OCI-M1 (cell line): ENCODE data around the gene PRUNE2.
"Not testable (repeated sequence)": the region's sequence is repeated elsewhere in the genome, so short reads cannot be mapped to it uniquely, and the experiment has no call there.

Experiments
- DNase-seq: peaks from one replicate; lab custom pipeline; 2025; lab: John Stamatoyannopoulos, UW

The PRUNE2 gene

DNA sequence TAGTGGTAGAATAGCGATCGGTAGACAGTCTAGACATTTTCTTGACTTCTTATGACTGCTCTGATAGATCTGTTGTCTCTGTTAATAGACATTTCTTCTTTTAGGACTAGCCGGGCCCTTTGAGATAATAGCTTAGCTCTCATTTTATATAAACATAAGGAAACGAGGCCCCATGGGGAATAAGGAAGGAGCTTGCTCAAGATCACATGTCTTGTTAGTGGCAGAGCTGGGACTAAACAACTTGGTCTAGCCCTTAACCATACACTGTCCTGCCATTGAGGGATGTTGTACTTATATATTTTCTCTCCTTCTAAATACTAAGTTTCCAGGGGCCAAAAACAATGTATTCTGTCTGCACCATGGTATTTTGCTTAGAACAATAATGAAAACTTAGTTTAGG, 306.9 kb downstream of the PRUNE2 start:
- no peak for DNase-seq

DNA sequence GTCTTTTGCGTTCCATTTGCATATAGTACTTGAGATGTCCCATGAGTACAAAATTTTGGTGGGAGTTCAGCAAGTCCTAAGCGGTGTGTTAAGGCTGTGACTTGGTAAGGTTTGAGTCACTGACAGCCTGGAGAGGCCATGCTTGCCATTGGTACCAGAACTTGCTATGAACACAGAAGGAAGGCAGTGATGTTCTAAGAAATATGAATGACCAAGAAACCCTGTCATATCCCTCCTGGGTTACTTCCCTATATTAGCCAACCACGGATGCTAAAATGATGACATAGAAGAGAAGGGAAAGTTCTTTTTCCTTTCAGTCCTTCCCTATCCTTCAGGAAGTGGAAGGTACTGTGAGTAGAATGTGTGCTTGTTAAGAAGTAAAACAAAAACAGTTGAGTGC, 310.3 kb downstream of the PRUNE2 start:
- peak; percentile 34 for DNase-seq

DNA sequence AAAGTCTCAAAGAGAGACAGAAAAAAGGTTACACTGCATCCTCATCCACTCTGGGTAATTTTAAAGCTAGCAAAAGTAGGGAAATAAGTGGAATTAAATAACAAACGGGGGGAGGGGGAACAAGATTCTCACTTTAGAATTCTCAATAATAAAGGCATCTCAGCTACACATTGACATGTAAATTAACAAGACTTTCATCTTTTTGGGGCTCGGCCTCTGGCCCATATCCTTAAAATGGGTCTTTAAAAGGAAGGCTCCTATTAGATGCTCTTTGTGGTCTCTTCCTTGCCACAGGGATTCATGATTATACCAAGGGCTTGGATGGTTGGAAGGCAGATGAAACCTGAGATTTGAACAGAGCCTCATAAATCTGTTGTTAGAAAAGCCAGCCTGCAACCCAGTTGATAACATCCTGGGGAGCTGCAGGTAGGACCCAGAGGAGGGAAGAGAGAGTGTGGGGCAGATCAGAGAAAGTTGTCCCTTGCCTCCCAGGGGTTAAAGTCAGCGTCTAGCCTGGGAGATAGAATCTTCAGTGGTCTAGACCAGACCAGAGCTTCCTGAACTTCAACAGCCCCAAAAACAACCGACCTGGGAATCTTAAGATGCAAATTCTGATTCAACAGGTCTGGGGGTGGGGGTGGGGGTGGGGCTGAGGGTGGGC, 311.0 kb downstream of the PRUNE2 start:
- no peak for DNase-seq

DNA sequence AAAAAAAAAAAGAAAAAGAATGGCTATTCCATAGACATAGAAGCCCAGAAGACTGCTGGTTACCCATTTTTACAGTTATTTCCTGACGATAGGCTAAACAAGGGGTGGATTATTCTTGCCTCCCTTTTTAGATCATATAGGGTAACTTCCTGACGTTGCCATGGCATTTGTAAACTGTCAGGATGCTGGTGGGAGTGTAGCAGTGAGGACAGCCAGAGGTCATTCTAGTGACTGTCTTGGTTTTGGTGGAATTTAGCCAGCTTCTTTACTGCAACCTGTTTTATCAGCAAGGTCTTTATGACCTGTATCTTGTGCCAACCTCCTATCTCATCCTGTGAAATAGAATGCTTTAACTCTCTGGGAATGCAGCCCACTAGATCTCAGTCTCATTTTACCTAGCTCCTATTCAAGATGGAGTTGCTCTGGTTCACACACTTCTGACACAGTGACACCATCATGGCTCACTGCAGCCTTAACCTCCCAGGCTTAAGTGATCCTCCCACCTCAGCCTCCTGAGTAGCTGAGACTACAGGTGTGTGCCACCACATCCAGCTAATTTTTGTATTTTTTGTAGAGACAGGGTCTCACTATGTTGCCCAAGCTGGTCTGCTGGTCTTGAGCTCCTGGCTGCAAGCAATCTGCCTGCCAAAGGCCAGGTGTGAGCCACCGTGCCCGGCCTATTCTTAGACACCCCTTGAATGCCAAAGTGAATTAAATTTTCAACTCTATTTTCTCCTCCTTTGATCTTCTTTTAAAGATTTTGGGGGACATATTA, 311.8 kb downstream of the PRUNE2 start:
- DNase-seq: not testable (repeated sequence)

GRCh38 chr9:76592974-76593347, 313.0 kb downstream of the PRUNE2 start:
- peak; percentile 41 for DNase-seq

DNA sequence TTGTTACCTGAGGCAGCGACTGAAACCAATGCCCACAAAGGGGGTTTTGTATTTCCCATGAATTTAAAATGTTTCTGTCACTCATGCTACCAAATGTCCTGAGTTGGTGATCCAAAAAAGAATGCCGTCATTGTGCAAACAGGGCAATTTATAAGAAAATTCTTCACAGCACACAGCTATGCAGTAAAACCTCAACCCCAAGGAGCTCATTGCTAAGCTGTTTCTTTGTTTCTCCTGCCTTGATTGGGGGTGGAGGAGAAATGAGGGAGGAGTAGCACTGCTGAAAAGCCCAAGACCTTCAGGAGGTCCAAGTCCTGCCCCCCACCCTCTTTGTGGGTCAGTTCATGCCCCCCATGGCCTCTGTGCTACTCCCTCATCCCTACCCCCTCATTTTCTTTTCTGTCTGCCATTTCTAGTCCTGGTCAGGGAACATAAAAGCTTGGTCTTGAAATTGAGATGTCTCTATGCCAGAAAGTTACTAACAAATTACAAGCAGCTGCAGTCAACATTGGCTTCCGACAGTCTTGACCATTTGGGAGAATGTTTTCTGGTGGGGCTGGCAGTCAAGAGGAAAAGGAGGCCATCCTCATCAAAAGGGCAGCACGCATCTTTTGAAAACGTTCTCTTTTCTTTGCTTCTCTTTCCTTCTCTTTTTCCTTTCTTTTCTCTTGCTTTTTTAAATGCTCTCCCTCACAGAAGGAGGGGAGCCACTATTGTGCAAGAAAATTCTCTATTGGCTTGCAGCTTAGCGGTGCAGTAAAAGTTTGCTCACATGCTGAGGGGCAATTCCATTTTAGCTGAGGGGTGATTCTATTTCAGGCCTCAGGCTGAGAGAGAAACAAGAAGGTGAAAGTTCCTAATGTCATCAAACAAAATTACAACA, 313.6 kb downstream of the PRUNE2 start:
- DNase-seq: no peak

GRCh38 chr9:76591256-76591950, 314.5 kb downstream of the PRUNE2 start:
- DNase-seq: peak; percentile 50

GRCh38 chr9:76588316-76588715, 317.6 kb downstream of the PRUNE2 start:
- DNase-seq: no peak

- DNase-seq: no peak
Measured at GRCh38 chr9:76586390-76587314, 319.3 kb downstream of the PRUNE2 start.

- no peak for DNase-seq
Measured at GRCh38 chr9:76585487-76586389, 320.2 kb downstream of the PRUNE2 start.

GRCh38 chr9:76583256-76583655, 322.7 kb downstream of the PRUNE2 start:
- DNase-seq: no peak

DNA sequence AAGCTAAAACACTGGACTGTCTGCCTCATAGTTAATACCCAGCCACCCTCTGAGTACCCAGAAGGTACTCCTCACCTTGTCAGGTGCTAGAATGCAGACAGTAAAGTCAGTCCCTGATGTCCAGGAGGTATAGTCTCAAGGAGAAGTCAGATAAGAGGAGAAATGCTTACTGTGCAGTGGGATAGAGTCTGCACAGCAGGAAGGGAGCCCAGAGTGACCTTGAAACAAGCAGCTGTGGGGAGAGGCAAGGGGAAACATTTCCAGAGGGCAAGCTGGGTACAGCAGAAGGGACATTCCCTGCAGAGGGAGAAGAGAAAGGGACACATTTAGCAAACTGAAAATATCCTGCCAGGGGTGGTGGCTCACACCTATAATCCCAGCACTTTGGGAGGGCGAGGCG, 324.2 kb downstream of the PRUNE2 start:
- no peak for DNase-seq

DNA sequence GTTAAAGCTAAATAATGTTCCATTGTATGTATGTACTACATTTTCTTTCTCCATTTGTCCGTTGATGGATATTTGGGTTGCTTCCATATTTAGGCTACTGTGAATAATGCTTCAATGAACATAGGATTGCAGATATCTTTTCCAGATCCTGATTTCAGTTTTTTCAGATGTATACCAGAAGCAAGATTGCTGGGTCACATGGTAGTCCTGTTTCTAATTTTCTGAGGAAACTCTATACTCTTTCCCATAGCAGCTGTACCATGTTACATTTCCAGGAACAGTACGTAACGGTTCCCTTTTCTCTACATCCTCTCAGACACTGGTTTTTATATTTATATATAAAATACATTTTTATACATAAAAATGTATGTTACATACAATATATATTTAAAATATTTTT, 325.1 kb downstream of the PRUNE2 start:
- no peak for DNase-seq

DNA sequence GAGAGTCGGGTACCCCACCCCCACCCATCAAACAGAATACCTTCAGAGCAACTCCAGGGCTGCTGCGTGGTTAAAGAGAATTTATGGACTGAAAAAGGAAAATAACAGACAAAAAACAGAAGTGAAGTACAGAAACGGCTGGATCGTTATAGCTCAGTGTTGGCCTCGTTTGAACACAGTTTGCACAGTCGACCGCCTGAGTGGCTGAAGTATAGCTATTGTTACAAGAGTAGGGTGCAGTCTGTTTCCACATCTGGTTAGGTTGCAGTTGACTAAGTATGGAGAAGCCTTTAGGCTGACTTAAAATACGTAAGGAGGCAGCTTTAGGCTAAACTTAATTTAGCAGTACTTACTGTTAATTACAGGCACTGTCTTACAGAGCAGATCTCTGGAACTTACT, 325.7 kb downstream of the PRUNE2 start:
- DNase-seq: no peak

GRCh38 chr9:76576344-76576743, 329.6 kb downstream of the PRUNE2 start:
- DNase-seq: peak; percentile 84

- peak; percentile 53 for DNase-seq
Measured at GRCh38 chr9:76575761-76576160, 330.2 kb downstream of the PRUNE2 start.

DNA sequence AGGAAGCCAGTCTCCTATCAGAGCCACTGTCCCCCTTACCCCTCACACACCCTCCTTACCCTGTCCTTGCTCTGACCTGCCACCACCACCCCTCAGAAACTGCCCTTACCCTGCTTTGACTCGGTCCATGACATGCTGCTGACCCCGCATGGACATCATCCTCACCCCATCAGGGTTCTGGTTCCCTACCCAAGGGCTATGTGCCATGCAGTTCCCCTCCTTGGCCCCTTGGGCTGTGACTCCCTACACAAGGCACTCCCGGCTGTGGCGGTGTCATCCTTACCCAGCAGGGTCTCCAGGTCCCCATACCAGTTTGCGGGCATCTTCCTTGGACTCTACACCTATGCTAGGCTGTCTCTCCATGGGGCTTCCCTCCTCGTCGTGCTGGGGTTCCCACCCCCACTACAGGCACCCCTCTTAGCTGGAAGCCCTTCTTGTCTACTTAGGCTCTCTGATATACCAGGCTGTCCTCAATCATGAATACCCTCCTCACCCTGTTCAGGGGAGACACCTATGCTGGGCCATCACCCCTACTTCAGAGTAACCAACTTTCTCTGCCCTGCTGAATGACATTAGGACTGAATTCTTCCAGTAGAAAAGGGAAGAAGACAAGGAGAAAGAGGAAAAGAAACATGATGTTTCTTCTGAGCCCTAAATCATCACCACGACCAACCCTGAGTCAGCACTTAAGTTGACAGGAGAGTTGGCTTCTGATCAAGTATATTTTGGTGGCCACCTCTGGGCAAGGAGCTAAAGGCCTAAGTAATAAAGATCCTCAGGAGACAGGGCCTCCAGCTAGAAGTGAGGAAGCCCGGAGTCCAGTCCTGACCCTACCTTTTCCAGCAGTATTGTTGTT, 331.8 kb downstream of the PRUNE2 start:
- DNase-seq: peak; percentile 58

GRCh38 chr9:76573408-76573807, 332.5 kb downstream of the PRUNE2 start:
- DNase-seq: no peak

DNA sequence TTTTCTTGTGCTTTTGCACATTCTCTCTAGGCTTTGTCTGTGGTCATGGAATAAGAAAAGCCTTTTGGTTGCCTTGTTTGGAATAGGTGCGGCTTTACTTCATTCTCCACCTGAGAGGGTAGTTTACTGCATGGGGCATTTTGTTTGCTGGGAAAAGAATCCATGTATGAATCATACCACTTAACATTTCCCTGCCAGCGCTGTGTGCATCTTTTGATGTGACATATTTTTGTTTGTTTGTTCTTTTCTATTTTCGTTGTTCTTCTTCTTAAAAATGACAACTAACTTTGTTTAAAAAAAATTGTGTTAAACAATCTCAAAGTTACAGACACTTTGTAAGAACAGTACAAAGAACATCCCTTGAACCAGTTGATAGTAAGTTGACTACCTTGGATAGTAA, 333.8 kb downstream of the PRUNE2 start:
- DNase-seq: no peak
